Caco-2 (cell line): ENCODE data around the gene DSCAM. TPM values are rescaled to one million over a fixed set of nuclear protein-coding genes. Genes with fewer than 3 reads are reported as not detected.

Experiments used
- BruUV-seq: library from RNA; stranded (reverse); fragments of 400-500 nt; replicated peaks from 2 replicates; lab custom pipeline; 2021; lab: Mats Ljungman, UMichigan
- CTCF ChIA-PET: fragments of 300-600 bp; sonication (Branson Sonifier 250); formaldehyde crosslinking; loops from one replicate; lab custom pipeline; 2022; ENCODE audit warnings: antibody characterized with exemption; lab: Charles Lee
- POLR2A ChIA-PET: fragments of 300-600 bp; sonication (Branson Sonifier 250); formaldehyde crosslinking; loops from one replicate; lab custom pipeline; 2022; ENCODE audit warnings: antibody characterized with exemption; lab: Charles Lee
- DNase-seq, 2 experiments: peaks; one replicate each; pipeline versions ENCODE4 v3.0.0 to v3.0.0-alpha.2; 2020 to 2022
- H3K27me3 ChIP-seq: replicated peaks from 2 replicates; pipeline ENCODE4 v1.6.0; 2011; ENCODE audit warnings: low read length; ENCODE audit not compliant: control insufficient read depth, insufficient read depth
- H3K36me3 ChIP-seq: 2 replicates; pipeline ENCODE4 v1.5.1; 2011; ENCODE audit warnings: low read length; ENCODE audit not compliant: control insufficient read depth, insufficient read depth
- H3K4me1 ChIP-seq: fragments of 250-450 bp; sonication (Bioruptor Pico); 2 replicates; pipeline ENCODE4 v1.5.1; 2020; ENCODE audit warnings: mild to moderate bottlenecking
- H3K4me3 ChIP-seq: 2 replicates; pipeline ENCODE4 v1.5.1; 2011; ENCODE audit warnings: low read depth, mild to moderate bottlenecking, control low read depth, low read length
- H3K9me3 ChIP-seq: fragments of 250-450 bp; sonication (Bioruptor Pico); 2 replicates; pipeline ENCODE4 v1.5.1; 2020; ENCODE audit warnings: mild to moderate bottlenecking, moderate library complexity
- H3K27ac Mint-ChIP-seq: one replicate; pipeline ENCODE4 v1.8.0; 2022; ENCODE audit warnings: mixed read lengths; ENCODE audit not compliant: unreplicated experiment
- H3K27me3 Mint-ChIP-seq: one replicate; pipeline ENCODE4 v1.8.0; 2022; ENCODE audit warnings: mixed read lengths; ENCODE audit not compliant: insufficient read depth, unreplicated experiment
- H3K36me3 Mint-ChIP-seq: one replicate; pipeline ENCODE4 v1.8.0; 2022; ENCODE audit warnings: mild to moderate bottlenecking, mixed read lengths; ENCODE audit not compliant: insufficient read depth, unreplicated experiment
- H3K4me1 Mint-ChIP-seq: one replicate; pipeline ENCODE4 v1.8.0; 2022; ENCODE audit warnings: low read depth, mixed read lengths; ENCODE audit not compliant: unreplicated experiment
- H3K4me3 Mint-ChIP-seq: one replicate; pipeline ENCODE4 v1.8.0; 2022; ENCODE audit warnings: mild to moderate bottlenecking, moderate library complexity, mixed read lengths; ENCODE audit not compliant: unreplicated experiment
- H3K9me3 Mint-ChIP-seq: one replicate; pipeline ENCODE4 v1.8.0; 2022; ENCODE audit warnings: mixed read lengths; ENCODE audit not compliant: unreplicated experiment
- CTCF ChIP-seq, 2 experiments: fragments of 200-600 bp in 1 of 2; IDR thresholded peaks; 1 replicate in 1 of 2; 2 replicates in 1 of 2; pipeline versions ENCODE4 v1.5.1 to v1.8.0; 2011 to 2022; ENCODE audit warnings: antibody characterized with exemption in 1 of 2, control low read depth in 1 of 2, inconsistent platforms in 1 of 2, low read depth in 1 of 2, low read length in 1 of 2, mild to moderate bottlenecking in 1 of 2, moderate library complexity in 1 of 2; ENCODE audit not compliant: insufficient read depth in 1 of 2, severe bottlenecking in 1 of 2, unreplicated experiment in 1 of 2
- intact Hi-C: fragments of 100-400 bp; cut with micrococcal nuclease; formaldehyde crosslinking; loops from one replicate; pipeline ENCODE4 v1.10.0; 2022; ENCODE audit not compliant: unreplicated experiment
- total RNA-seq: library from RNA; stranded (reverse); gene quantifications from 2 replicates; pipeline ENCODE4 v1.2.3, GENCODE V29; 2022

Gene DSCAM
- total RNA-seq, 1 experiment from 2014 or later: not detected

- no TSS peak for BruUV-seq
Observed at GRCh38 chr21:40278345-40278744, 568.6 kb downstream of the DSCAM start.

GRCh38 chr21:40276001-40276400, 571.0 kb downstream of the DSCAM start:
- no peak overlapping the region for H3K4me3 Mint-ChIP-seq
- no peaks in the 10 kb centered on the region for H3K4me1 ChIP-seq
- no peaks in the 10 kb centered on the region; the same call in 1 of the 2 replicates for H3K9me3 ChIP-seq
- no peaks in the 10 kb centered on the region for H3K9me3 Mint-ChIP-seq
- POLR2A ChIA-PET: no interaction called here
- CTCF ChIA-PET: no interaction called here
- no peak overlapping the region for H3K27ac Mint-ChIP-seq
- intact Hi-C loops: no loop called here
- no peak for DNase-seq
- H3K36me3 ChIP-seq: no peaks in the 10 kb centered on the region
- H3K27me3 ChIP-seq: no peaks in the 10 kb centered on the region
- peaks cover 7% of the 10 kb centered on the region for H3K27me3 Mint-ChIP-seq
- no TSS peak for BruUV-seq
- H3K4me3 ChIP-seq: no peak overlapping the region
- TF ChIP-seq CTCF (IDR thresholded peaks at IDR 0.05; ENCODE audit: insufficient read depth in 1 of 2, low read depth in 1 of 2, low read length in 1 of 2, severe bottlenecking in 1 of 2, unreplicated experiment in 1 of 2): no peak
- no peaks in the 10 kb centered on the region for H3K4me1 Mint-ChIP-seq
- no peaks in the 10 kb centered on the region for H3K36me3 Mint-ChIP-seq

More at GRCh38 chr21:40278345-40278744, 568.6 kb downstream of the DSCAM start:
- Mint-ChIP-seq H3K27me3 (peaks cover 3% of the 10 kb centered on the region), H3K4me3 (no peak overlapping the region), H3K9me3 (no peaks in the 10 kb centered on the region), H3K36me3 (no peaks in the 10 kb centered on the region), H3K27ac (no peak overlapping the region), H3K4me1 (no peaks in the 10 kb centered on the region)
- Histone ChIP-seq H3K9me3 (no peaks in the 10 kb centered on the region; the same call in 1 of the 2 replicates), H3K4me1 (no peaks in the 10 kb centered on the region), H3K4me3 (no peak overlapping the region), H3K36me3 (no peaks in the 10 kb centered on the region), H3K27me3 (no peaks in the 10 kb centered on the region)
- CTCF ChIA-PET: no interaction called here
- no peak for DNase-seq
- intact Hi-C loops: no loop called here
- TF ChIP-seq CTCF (IDR thresholded peaks at IDR 0.05; ENCODE audit: insufficient read depth in 1 of 2, low read depth in 1 of 2, low read length in 1 of 2, severe bottlenecking in 1 of 2, unreplicated experiment in 1 of 2): no peak
- POLR2A ChIA-PET: no interaction called here

GRCh38 chr21:40272037-40272436, 574.9 kb downstream of the DSCAM start:
- no peak for TF ChIP-seq CTCF (IDR thresholded peaks at IDR 0.05; ENCODE audit: insufficient read depth in 1 of 2, low read depth in 1 of 2, low read length in 1 of 2, severe bottlenecking in 1 of 2, unreplicated experiment in 1 of 2)
- ChIA-PET CTCF (no interaction called here), POLR2A (no interaction called here)
- Mint-ChIP-seq H3K4me1 (no peaks in the 10 kb centered on the region), H3K27me3 (peaks cover 10% of the 10 kb centered on the region), H3K9me3 (no peaks in the 10 kb centered on the region), H3K27ac (no peak overlapping the region), H3K36me3 (no peaks in the 10 kb centered on the region), H3K4me3 (no peak overlapping the region)
- BruUV-seq: no TSS peak
- no peak for DNase-seq
- Histone ChIP-seq H3K9me3 (no peaks in the 10 kb centered on the region), H3K36me3 (no peaks in the 10 kb centered on the region), H3K4me1 (no peaks in the 10 kb centered on the region), H3K4me3 (no peak overlapping the region), H3K27me3 (no peaks in the 10 kb centered on the region)
- intact Hi-C loops: no loop called here
